GM19452 (cell line): ENCODE results near the gene MRPL16.
"Not testable (repeated sequence)": the region's sequence is repeated elsewhere in the genome, so short reads cannot be mapped to it uniquely, and the experiment has no call there.

Experiments used
- ATAC-seq: cut with Tn5 transposase; IDR thresholded peaks from one replicate; pipeline ENCODE4 v1.9.1; 2021; ENCODE audit not compliant: unreplicated experiment

The MRPL16 gene

GRCh38 chr11:59810189-59810910 is at the start of gene MRPL16:
Gene MRPL16, minus strand, starts transcription at chr11:59810778. Its CDS starts 120 bp downstream, at chr11:59810658.
- ATAC-seq = peak; percentile 99

GRCh38 chr11:59859673-59860072 is 49.1 kb upstream of the MRPL16 start:
- ATAC-seq = no peak

- ATAC-seq = no peak
Observed at GRCh38 chr11:59857439-59858434, 47.2 kb upstream of the MRPL16 start.

GRCh38 chr11:59854871-59855270 is 44.3 kb upstream of the MRPL16 start:
- no peak for ATAC-seq

- not testable (repeated sequence) for ATAC-seq
Observed at GRCh38 chr11:59851416-59851815, 40.8 kb upstream of the MRPL16 start.

- not testable (repeated sequence) for ATAC-seq
Observed at GRCh38 chr11:59849551-59849950, 39.0 kb upstream of the MRPL16 start.

GRCh38 chr11:59849129-59849528 is 38.6 kb upstream of the MRPL16 start:
- no peak for ATAC-seq

GRCh38 chr11:59848439-59848838 is 37.9 kb upstream of the MRPL16 start:
- ATAC-seq = not testable (repeated sequence)

GRCh38 chr11:59847626-59848025 is 37.0 kb upstream of the MRPL16 start:
- no peak for ATAC-seq

GRCh38 chr11:59846556-59846955 is 36.0 kb upstream of the MRPL16 start:
- no peak for ATAC-seq

GRCh38 chr11:59845399-59845798 is 34.8 kb upstream of the MRPL16 start, which contains the start of gene CBLIF:
Gene CBLIF, minus strand, starts transcription at chr11:59845499. Its CDS starts 46 bp downstream, at chr11:59845453.
- no peak for ATAC-seq

- ATAC-seq = no peak
Observed at GRCh38 chr11:59842316-59842715, 31.7 kb upstream of the MRPL16 start.

- ATAC-seq = no peak
Observed at GRCh38 chr11:59841514-59841913, 30.9 kb upstream of the MRPL16 start.

- ATAC-seq = no peak
Observed at GRCh38 chr11:59839615-59840014, 29.0 kb upstream of the MRPL16 start.

GRCh38 chr11:59833602-59834001 is 23.0 kb upstream of the MRPL16 start:
- no peak for ATAC-seq

- no peak for ATAC-seq
Observed at GRCh38 chr11:59829358-59829757, 18.8 kb upstream of the MRPL16 start.

GRCh38 chr11:59822989-59823566 is 12.5 kb upstream of the MRPL16 start:
- peak; percentile 81 for ATAC-seq

GRCh38 chr11:59818572-59818971 is 8.0 kb upstream of the MRPL16 start:
- ATAC-seq = no peak

GRCh38 chr11:59816434-59816833 is 5.9 kb upstream of the MRPL16 start:
- ATAC-seq = not testable (repeated sequence)

- ATAC-seq = no peak
Observed at GRCh38 chr11:59815754-59816153, 5.2 kb upstream of the MRPL16 start.

GRCh38 chr11:59814021-59814420 is 3.4 kb upstream of the MRPL16 start:
- no peak for ATAC-seq
